SU-DHL-6 (cell line): ENCODE data around the gene FRMPD2.

ENCODE experiments used
- H2AFZ ChIP-seq: fragments of 200-600 bp; sonication (generic); 2 replicates; pipeline ENCODE4 v1.6.1; 2014; ENCODE audit warnings: low read depth, mild to moderate bottlenecking, moderate library complexity, mixed read lengths, antibody characterized with exemption, low read length; ENCODE audit not compliant: severe bottlenecking
- H3F3A ChIP-seq: fragments of 200-600 bp; shearing (Covaris generic); 2 replicates; pipeline ENCODE4 v1.6.0; 2016; ENCODE audit warnings: antibody characterized with exemption, mild to moderate bottlenecking; ENCODE audit not compliant: insufficient read depth
- H3K27ac ChIP-seq: fragments of 200-600 bp; sonication (generic); 2 replicates; pipeline ENCODE4 v1.5.1; 2016; ENCODE audit warnings: low read depth, mild to moderate bottlenecking, low read length, moderate library complexity, mixed read lengths
- H3K27me3 ChIP-seq: fragments of 200-600 bp; sonication (generic), shearing (Covaris generic); 2 replicates; pipeline ENCODE4 v1.6.0; 2014; ENCODE audit warnings: mild to moderate bottlenecking, low read length
- H3K36me3 ChIP-seq: fragments of 200-600 bp; sonication (generic); 2 replicates; pipeline ENCODE4 v1.6.1; 2014; ENCODE audit warnings: mild to moderate bottlenecking, low read length, mixed read lengths
- H3K4me2 ChIP-seq: fragments of 300-600, 200-600 bp; shearing (Covaris generic), sonication (generic); 2 replicates; pipeline ENCODE4 v1.6.0; 2014; ENCODE audit warnings: low read length, low read depth, mild to moderate bottlenecking; ENCODE audit not compliant: poor library complexity, severe bottlenecking
- H3K4me3 ChIP-seq: fragments of 200-600 bp; sonication (generic); 2 replicates; pipeline ENCODE4 v1.5.1; 2014; ENCODE audit warnings: antibody characterized with exemption, low read length, mild to moderate bottlenecking, mixed read lengths; ENCODE audit not compliant: insufficient read depth, poor library complexity, severe bottlenecking
- H3K79me2 ChIP-seq: fragments of 200-600 bp; sonication (generic); 2 replicates; pipeline ENCODE4 v1.6.1; 2014; ENCODE audit warnings: mild to moderate bottlenecking, low read length, moderate library complexity; ENCODE audit not compliant: insufficient read depth
- H3K9ac ChIP-seq: fragments of 200-600 bp; sonication (generic); 2 replicates; pipeline ENCODE4 v1.7.0; 2014; ENCODE audit warnings: mild to moderate bottlenecking, low read length
- H3K9me2 ChIP-seq: fragments of 200-600 bp; sonication (generic); replicated peaks from 2 replicates; pipeline ENCODE4 v1.6.1; 2014; ENCODE audit warnings: low read length; ENCODE audit not compliant: insufficient read depth
- H3K9me3 ChIP-seq: fragments of 200-600 bp; sonication (generic); 2 replicates; pipeline ENCODE4 v1.6.1; 2014; ENCODE audit warnings: low read length, mixed read lengths; ENCODE audit not compliant: insufficient read depth
- H4K20me1 ChIP-seq: fragments of 200-600 bp; sonication (generic); 2 replicates; pipeline ENCODE4 v1.6.1; 2014; ENCODE audit warnings: low read depth, mild to moderate bottlenecking, antibody characterized with exemption, low read length, moderate library complexity, mixed read lengths
- EZH2phosphoT487 ChIP-seq: fragments of 200-600 bp; sonication (generic), shearing (Covaris generic); conservative IDR thresholded peaks from 2 replicates; pipeline ENCODE4 v1.6.1; 2018; ENCODE audit warnings: mild to moderate bottlenecking, antibody characterized with exemption, low read length, moderate library complexity, mixed read lengths
- TF ChIP-seq, protein P1 (sequence below): fragments of 200-600 bp; sonication (generic); IDR thresholded peaks from one replicate; pipeline ENCODE4 v1.5.1; 2017; ENCODE audit warnings: antibody characterized with exemption, mild to moderate bottlenecking, low read length, moderate library complexity; ENCODE audit not compliant: insufficient read depth, poor library complexity, severe bottlenecking

The FRMPD2 gene, protein sequence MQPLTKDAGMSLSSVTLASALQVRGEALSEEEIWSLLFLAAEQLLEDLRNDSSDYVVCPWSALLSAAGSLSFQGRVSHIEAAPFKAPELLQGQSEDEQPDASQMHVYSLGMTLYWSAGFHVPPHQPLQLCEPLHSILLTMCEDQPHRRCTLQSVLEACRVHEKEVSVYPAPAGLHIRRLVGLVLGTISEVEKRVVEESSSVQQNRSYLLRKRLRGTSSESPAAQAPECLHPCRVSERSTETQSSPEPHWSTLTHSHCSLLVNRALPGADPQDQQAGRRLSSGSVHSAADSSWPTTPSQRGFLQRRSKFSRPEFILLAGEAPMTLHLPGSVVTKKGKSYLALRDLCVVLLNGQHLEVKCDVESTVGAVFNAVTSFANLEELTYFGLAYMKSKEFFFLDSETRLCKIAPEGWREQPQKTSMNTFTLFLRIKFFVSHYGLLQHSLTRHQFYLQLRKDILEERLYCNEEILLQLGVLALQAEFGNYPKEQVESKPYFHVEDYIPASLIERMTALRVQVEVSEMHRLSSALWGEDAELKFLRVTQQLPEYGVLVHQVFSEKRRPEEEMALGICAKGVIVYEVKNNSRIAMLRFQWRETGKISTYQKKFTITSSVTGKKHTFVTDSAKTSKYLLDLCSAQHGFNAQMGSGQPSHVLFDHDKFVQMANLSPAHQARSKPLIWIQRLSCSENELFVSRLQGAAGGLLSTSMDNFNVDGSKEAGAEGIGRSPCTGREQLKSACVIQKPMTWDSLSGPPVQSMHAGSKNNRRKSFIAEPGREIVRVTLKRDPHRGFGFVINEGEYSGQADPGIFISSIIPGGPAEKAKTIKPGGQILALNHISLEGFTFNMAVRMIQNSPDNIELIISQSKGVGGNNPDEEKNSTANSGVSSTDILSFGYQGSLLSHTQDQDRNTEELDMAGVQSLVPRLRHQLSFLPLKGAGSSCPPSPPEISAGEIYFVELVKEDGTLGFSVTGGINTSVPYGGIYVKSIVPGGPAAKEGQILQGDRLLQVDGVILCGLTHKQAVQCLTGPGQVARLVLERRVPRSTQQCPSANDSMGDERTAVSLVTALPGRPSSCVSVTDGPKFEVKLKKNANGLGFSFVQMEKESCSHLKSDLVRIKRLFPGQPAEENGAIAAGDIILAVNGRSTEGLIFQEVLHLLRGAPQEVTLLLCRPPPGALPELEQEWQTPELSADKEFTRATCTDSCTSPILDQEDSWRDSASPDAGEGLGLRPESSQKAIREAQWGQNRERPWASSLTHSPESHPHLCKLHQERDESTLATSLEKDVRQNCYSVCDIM (N-terminal part only)

DNA sequence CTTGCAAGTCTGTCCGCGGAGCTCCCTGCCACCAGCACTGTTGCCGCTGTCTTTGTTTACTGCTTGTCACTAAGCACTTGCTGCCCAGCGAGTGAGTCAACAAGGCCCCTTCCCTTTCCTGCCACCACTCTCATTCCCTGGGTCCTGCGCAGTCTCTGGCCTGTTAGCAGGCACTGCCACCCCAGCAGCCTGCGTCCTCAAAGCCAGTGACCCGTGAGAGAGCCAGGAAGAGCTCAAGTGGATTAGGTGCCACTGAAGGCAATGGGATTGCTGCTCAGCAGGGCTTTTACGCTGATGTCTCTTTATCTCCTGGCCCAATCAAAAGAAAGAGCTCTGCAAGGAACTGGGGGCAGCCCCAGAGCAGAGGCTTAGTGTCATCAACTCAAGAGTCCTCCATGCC lies at the start of gene FRMPD2:
FRMPD2 (minus strand) TSS at position 61 of the 400 bp plus-strand sequence. CDS start 129 bp downstream, outside the sequence.
- TF ChIP-seq, protein P1, sequence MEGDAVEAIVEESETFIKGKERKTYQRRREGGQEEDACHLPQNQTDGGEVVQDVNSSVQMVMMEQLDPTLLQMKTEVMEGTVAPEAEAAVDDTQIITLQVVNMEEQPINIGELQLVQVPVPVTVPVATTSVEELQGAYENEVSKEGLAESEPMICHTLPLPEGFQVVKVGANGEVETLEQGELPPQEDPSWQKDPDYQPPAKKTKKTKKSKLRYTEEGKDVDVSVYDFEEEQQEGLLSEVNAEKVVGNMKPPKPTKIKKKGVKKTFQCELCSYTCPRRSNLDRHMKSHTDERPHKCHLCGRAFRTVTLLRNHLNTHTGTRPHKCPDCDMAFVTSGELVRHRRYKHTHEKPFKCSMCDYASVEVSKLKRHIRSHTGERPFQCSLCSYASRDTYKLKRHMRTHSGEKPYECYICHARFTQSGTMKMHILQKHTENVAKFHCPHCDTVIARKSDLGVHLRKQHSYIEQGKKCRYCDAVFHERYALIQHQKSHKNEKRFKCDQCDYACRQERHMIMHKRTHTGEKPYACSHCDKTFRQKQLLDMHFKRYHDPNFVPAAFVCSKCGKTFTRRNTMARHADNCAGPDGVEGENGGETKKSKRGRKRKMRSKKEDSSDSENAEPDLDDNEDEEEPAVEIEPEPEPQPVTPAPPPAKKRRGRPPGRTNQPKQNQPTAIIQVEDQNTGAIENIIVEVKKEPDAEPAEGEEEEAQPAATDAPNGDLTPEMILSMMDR, result no peak
- TF ChIP-seq EZH2phosphoT487, result no peak
- no peaks in the 10 kb centered on the region for H3K27me3 ChIP-seq
- H3K36me3 ChIP-seq, result no peaks in the 10 kb centered on the region
- H3K79me2 ChIP-seq, result no peaks in the 10 kb centered on the region
- H3K27ac ChIP-seq, result no peak within 1 kb of the TSS
- H4K20me1 ChIP-seq, result no peaks in the 10 kb centered on the region
- H3K9me2 ChIP-seq, result no peaks in the 10 kb centered on the region
- H3F3A ChIP-seq, result no peaks in the 10 kb centered on the region
- H2AFZ ChIP-seq, result no peak within 1 kb of the TSS
- no peak within 1 kb of the TSS for H3K9ac ChIP-seq
- H3K9me3 ChIP-seq, result no peaks in the 10 kb centered on the region
- H3K4me2 ChIP-seq, result no peak within 1 kb of the TSS
- H3K4me3 ChIP-seq, result no peak within 1 kb of the TSS

DNA sequence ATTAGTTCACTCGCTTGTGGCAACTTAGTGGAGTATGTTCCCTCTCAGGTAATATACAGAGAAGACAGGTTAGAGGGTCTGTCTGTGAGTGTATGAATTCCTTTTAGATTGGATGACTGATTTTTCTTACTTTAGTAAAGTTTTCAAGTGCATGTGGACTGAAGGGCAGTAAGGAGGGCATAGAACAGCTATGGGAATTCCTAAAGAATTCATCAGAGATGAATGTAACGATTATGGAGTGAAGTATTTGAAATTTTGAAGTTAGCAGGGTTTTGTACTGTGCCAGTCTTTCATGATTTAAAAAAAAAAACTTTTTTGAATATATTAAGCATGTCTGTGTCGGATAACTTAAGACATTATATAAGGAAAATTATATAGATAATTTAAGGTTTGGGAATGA lies 47.5 kb upstream of the FRMPD2 start:
- H3K36me3 ChIP-seq, result no peaks in the 10 kb centered on the region
- H3K4me2 ChIP-seq, result no peak overlapping the region
- no peaks in the 10 kb centered on the region for H3F3A ChIP-seq
- TF ChIP-seq EZH2phosphoT487, result no peak
- TF ChIP-seq, protein P1, result no peak
- no peaks in the 10 kb centered on the region for H3K79me2 ChIP-seq
- no peak overlapping the region for H2AFZ ChIP-seq
- H3K9me3 ChIP-seq, result no peaks in the 10 kb centered on the region
- H3K9ac ChIP-seq, result no peak overlapping the region
- H3K4me3 ChIP-seq, result no peak overlapping the region
- peaks cover 4% of the 10 kb centered on the region; the same call in 1 of the 2 replicates for H4K20me1 ChIP-seq
- no peaks in the 10 kb centered on the region for H3K27me3 ChIP-seq
- no peaks in the 10 kb centered on the region for H3K9me2 ChIP-seq
- no peak overlapping the region for H3K27ac ChIP-seq

DNA sequence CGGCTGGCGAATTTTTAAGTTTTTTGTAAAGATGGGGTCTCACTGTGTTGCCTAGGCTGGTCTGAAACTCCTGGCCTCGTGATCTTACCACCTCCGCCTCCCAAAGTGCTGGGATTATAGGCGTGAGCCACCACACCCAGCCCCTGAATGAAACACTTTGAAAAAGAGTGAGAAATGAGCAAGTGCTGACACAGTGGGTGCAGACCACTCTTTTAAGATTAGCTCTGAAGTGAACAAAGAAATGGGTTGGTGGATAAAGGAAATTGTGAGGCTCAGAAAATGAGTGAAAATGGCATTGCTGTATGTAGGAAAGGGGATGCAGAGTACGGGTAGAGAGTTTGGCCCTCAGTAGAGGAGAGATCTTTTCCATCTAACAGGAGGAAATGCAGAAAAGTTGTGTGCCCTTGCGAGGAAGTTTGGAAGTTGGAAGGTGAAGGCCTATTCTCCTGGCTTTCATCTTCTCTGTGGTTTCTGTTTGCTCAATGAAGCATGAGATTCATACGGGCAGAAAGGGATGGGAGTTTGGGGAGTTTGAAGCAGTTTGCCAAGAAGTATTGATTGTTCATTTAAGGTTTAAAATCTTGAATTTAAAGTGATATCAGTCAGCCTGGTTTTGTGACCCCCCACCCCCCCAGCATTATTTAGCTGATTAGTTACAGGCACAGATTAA lies 43.0 kb upstream of the FRMPD2 start:
- Histone ChIP-seq H3K9me2 (no peaks in the 10 kb centered on the region), H3K9me3 (no peaks in the 10 kb centered on the region), H3K27me3 (no peaks in the 10 kb centered on the region), H3K36me3 (no peaks in the 10 kb centered on the region), H3K4me3 (no peak overlapping the region), H3F3A (no peaks in the 10 kb centered on the region), H4K20me1 (peaks cover 13% of the 10 kb centered on the region), H3K27ac (no peak overlapping the region), H3K9ac (no peak overlapping the region), H3K4me2 (no peak overlapping the region), H3K79me2 (no peaks in the 10 kb centered on the region), H2AFZ (no peak overlapping the region)
- no peak for TF ChIP-seq EZH2phosphoT487
- TF ChIP-seq, protein P1, result no peak
